Measurements from ENCODE around the gene ERICH6B. TPM values are rescaled to one million over a fixed set of nuclear protein-coding genes. Genes with fewer than 3 reads are reported as not detected.

The ERICH6B gene
- total RNA-seq, 4 donors from 2014 or later = not detected

DNA sequence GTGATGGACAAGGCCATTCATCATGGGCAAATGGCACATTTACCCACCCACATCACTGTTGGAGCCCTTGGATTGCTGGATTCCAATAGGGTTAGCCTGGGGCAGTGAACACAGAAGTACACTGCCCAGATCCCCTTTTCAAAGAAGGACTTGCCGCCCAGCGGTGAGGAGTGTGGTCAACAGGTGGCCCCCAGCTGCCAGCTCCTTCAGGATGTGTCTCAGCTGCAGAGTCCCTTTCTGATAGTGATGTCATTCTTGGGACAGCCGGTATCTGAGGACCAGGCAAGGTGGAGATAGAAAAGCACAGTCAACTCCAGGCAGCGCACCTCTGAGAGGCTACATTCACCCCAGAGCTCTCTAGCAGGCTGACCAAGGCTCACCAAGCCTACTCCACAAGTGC is 16.9 kb downstream of the ERICH6B start:
- TF ChIP-seq CTCF (IDR thresholded peaks at IDR 0.05) = no peak
- no peak overlapping the region for H3K27ac ChIP-seq
- DNase-seq (ENCODE audit: low spot score in 2 of 2) = no peak
- H3K4me1 ChIP-seq = no peaks in the 10 kb centered on the region
- no peaks in the 10 kb centered on the region for H3K36me3 ChIP-seq
- no peaks in the 10 kb centered on the region for H3K9me3 ChIP-seq
- no peaks in the 10 kb centered on the region for H3K27me3 ChIP-seq
- WGBS, 2 donors = 93 to 94% methylated on average over 4 of the region's 4 CpGs
- no peak overlapping the region for H3K4me3 ChIP-seq

DNA sequence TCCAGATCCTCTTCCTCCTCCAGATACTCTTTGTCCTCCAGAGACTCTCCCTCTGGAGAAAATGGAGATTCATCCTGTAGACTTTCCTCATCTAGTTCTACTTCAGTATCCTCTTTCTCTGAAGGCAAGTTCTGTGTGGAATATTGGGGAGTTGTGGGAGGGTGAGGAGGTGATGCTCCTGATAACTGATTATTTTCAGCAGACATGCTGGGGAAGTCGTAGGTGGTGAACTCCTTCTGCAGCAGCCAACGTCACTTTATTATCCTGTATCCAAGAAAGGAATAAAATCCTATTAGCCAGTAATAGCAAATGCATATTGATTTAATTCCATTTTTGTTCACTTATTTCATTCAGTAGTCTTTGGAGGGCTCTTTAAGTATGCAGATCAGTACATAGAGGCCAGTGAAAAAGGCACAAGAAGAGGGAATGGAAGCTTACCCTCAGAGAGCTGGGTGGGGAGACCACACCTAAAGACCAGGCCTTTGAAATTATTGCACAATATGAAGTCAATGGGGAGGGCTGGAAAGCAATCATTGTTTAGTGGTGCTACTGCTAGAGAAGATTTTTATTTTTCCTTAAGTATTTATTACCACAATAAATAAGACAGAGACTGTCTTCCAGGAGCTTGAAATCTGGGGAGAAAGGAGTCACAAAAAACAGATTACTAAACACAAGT is 18.6 kb downstream of the ERICH6B start:
- Histone ChIP-seq H3K4me1 (no peaks in the 10 kb centered on the region), H3K27me3 (no peaks in the 10 kb centered on the region), H3K4me3 (no peak overlapping the region), H3K27ac (no peak overlapping the region), H3K9me3 (no peaks in the 10 kb centered on the region), H3K36me3 (no peaks in the 10 kb centered on the region)
- WGBS, 2 donors = 73 to 78% methylated on average over 2 of the region's 2 CpGs
- no peak for DNase-seq (ENCODE audit: low spot score in 2 of 2)
- TF ChIP-seq POLR2A (IDR thresholded peaks at IDR 0.05) = no peak
- no peak for TF ChIP-seq EP300 (IDR thresholded peaks at IDR 0.05)
- no peak for TF ChIP-seq CTCF (IDR thresholded peaks at IDR 0.05)

DNA sequence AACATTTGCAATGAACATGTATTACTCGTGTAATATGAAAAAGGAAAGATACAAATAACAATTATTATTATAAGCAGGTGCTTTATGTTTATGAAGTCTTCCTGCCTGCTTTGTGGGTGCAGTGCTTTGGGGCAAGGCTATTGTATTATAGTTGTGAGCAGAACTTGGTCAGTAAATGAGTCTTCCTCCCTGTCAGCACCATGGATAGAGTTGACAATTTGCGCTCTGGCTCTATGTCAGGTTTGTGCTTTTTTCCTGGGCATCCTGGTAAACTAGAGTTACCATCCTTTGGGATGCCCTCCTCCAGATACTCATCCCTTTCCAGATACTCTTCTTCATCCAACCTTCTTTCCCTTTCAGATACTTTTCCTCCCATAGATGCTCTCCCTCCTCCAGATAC is 19.6 kb downstream of the ERICH6B start:
- Histone ChIP-seq H3K27ac (no peak overlapping the region), H3K36me3 (no peaks in the 10 kb centered on the region), H3K4me3 (no peak overlapping the region), H3K9me3 (no peaks in the 10 kb centered on the region), H3K27me3 (no peaks in the 10 kb centered on the region), H3K4me1 (no peaks in the 10 kb centered on the region)
- TF ChIP-seq POLR2A (IDR thresholded peaks at IDR 0.05) = no peak
- TF ChIP-seq CTCF (IDR thresholded peaks at IDR 0.05) = no peak
- WGBS, 2 donors = 49 to 58% methylated on average over 2 of the region's 2 CpGs
- no peak for DNase-seq (ENCODE audit: low spot score in 2 of 2)

- no peak overlapping the region for H3K27ac ChIP-seq
- H3K36me3 ChIP-seq = no peaks in the 10 kb centered on the region
- WGBS, 2 donors = 56 to 63% methylated on average over 3 of the region's 3 CpGs
- no peaks in the 10 kb centered on the region for H3K4me1 ChIP-seq
- H3K27me3 ChIP-seq = no peaks in the 10 kb centered on the region
- DNase-seq (ENCODE audit: low spot score in 2 of 2) = no peak
- H3K4me3 ChIP-seq = no peak overlapping the region
- H3K9me3 ChIP-seq = peaks cover 0 to 2% (median 0%) of the 10 kb centered on the region in 4 donors
- TF ChIP-seq CTCF (IDR thresholded peaks at IDR 0.05) (no peak), POLR2A (IDR thresholded peaks at IDR 0.05) (no peak), EP300 (IDR thresholded peaks at IDR 0.05) (no peak)
Measured at GRCh38 chr13:45594764-45595163, 20.8 kb downstream of the ERICH6B start.

DNA sequence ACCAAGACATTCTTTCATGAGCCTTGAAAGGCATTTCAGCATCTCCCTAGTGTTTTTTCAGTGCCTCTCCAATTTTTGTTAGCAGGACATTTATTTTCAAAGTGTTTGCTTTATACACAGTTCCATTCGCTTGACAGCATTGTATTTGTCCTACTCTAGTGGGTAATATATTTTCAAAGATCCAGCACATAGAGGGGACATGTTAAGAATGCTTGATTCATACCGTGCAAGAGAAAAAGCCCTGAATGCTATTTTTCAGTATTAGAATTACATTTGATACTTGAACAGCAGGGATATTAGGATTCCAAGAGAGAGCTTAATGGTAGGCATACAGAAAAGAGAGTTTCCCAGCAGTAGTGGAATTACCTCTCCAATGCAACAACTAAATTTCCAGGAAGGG is 21.3 kb downstream of the ERICH6B start:
- TF ChIP-seq CTCF (IDR thresholded peaks at IDR 0.05) = no peak
- TF ChIP-seq POLR2A (IDR thresholded peaks at IDR 0.05) = no peak
- TF ChIP-seq EP300 (IDR thresholded peaks at IDR 0.05) = no peak
- no peak for DNase-seq (ENCODE audit: low spot score in 2 of 2)
- no peak overlapping the region for H3K27ac ChIP-seq
- H3K9me3 ChIP-seq = peaks cover 0 to 2% (median 0%) of the 10 kb centered on the region in 4 donors
- no peak overlapping the region for H3K4me3 ChIP-seq
- 44 to 59% methylated on average over 2 of the region's 2 CpGs for WGBS, 2 donors
- H3K27me3 ChIP-seq = no peaks in the 10 kb centered on the region
- H3K4me1 ChIP-seq = no peaks in the 10 kb centered on the region
- H3K36me3 ChIP-seq = no peaks in the 10 kb centered on the region
